WTC11 (cell line): ENCODE data around the gene ACSF3. TPM values are rescaled to one million over a fixed set of nuclear protein-coding genes. Genes with fewer than 3 reads are reported as not detected.

Experiments used
- ATAC-seq: fragments of 200-7000 bp; cut with Tn5 transposase; 2 replicates; pipeline ENCODE4 v1.10.0; 2021; ENCODE audit warnings: mild to moderate bottlenecking, moderate library complexity
- CTCF ChIA-PET: fragments of 300-600 bp; sonication (Branson Sonifier 250); formaldehyde crosslinking; loops from one replicate; lab custom pipeline; 2021; ENCODE audit warnings: antibody characterized with exemption; lab: Charles Lee
- POLR2A ChIA-PET: fragments of 350-600 bp; sonication (Branson Sonifier 250); formaldehyde crosslinking; loops from one replicate; lab custom pipeline; 2021; ENCODE audit warnings: antibody characterized with exemption; lab: Charles Lee
- DNase-seq: peaks from one replicate; pipeline ENCODE4 v3.0.0; 2021; ENCODE audit warnings: low spot score
- H3K27ac Mint-ChIP-seq: 2 replicates; pipeline ENCODE4 v1.8.0; 2021; ENCODE audit warnings: mixed read lengths
- H3K27me3 Mint-ChIP-seq: 2 replicates; pipeline ENCODE4 v1.8.0; 2021; ENCODE audit warnings: low read depth, mild to moderate bottlenecking, moderate library complexity, mixed read lengths
- H3K36me3 Mint-ChIP-seq: 2 replicates; pipeline ENCODE4 v1.8.0; 2021; ENCODE audit warnings: mixed read lengths
- H3K4me1 Mint-ChIP-seq: 2 replicates; pipeline ENCODE4 v1.8.0; 2022; ENCODE audit warnings: mixed read lengths
- H3K4me3 Mint-ChIP-seq: 2 replicates; pipeline ENCODE4 v1.8.0; 2021; ENCODE audit warnings: mild to moderate bottlenecking, moderate library complexity, mixed read lengths
- H3K9me3 Mint-ChIP-seq: 2 replicates; pipeline ENCODE4 v1.8.0; 2021; ENCODE audit warnings: mixed read lengths
- ATF1 ChIP-seq: sonication (generic); formaldehyde crosslinking; IDR thresholded peaks from 2 replicates; pipeline ENCODE4 v1.8.1; 2023; ENCODE audit warnings: mild to moderate bottlenecking, moderate library complexity, missing genetic modification reagents
- CREM ChIP-seq: sonication (generic); formaldehyde crosslinking; IDR thresholded peaks from 2 replicates; pipeline ENCODE4 v1.8.1; 2022; ENCODE audit warnings: mild to moderate bottlenecking, missing genetic modification reagents, moderate library complexity
- FOXJ3 ChIP-seq: sonication (generic); formaldehyde crosslinking; IDR thresholded peaks from 2 replicates; pipeline ENCODE4 v1.9.0; 2021; ENCODE audit warnings: missing genetic modification reagents, mild to moderate bottlenecking, borderline replicate concordance
- GABPB1 ChIP-seq: sonication (generic); formaldehyde crosslinking; IDR thresholded peaks from 2 replicates; pipeline ENCODE4 v1.8.1; 2023; ENCODE audit warnings: mild to moderate bottlenecking, missing genetic modification reagents
- GTF2I ChIP-seq: fragments of 250-450 bp; sonication (Bioruptor Pico); conservative IDR thresholded peaks from 2 replicates; pipeline ENCODE4 v1.4.0; 2021; ENCODE audit warnings: mild to moderate bottlenecking
- ZNF121 ChIP-seq: sonication (generic); formaldehyde crosslinking; IDR thresholded peaks from 2 replicates; pipeline ENCODE4 v1.8.0; 2023; ENCODE audit warnings: missing genetic modification reagents
- ZNF416 ChIP-seq: fragments of 250-450 bp; sonication (Bioruptor Pico); IDR thresholded peaks from 2 replicates; pipeline ENCODE4 v1.9.0; 2021; ENCODE audit warnings: mild to moderate bottlenecking, inconsistent platforms
- ZNF423 ChIP-seq: fragments of 250-450 bp; sonication (Bioruptor Pico); IDR thresholded peaks from 2 replicates; pipeline ENCODE4 v2.1.2; 2022; ENCODE audit warnings: mild to moderate bottlenecking, moderate library complexity
- total RNA-seq: library from RNA; stranded (reverse); gene quantifications from 3 replicates; pipeline ENCODE4 v1.2.3, GENCODE V29; 2021
- TF ChIP-seq, protein P1 (sequence below): sonication (generic); formaldehyde crosslinking; IDR thresholded peaks from 2 replicates; pipeline ENCODE4 v1.8.1; 2023; ENCODE audit warnings: mild to moderate bottlenecking, missing genetic modification reagents, moderate library complexity
- TF ChIP-seq, protein P2 (sequence below): sonication (generic); formaldehyde crosslinking; IDR thresholded peaks from 2 replicates; pipeline ENCODE4 v1.8.0; 2023; ENCODE audit warnings: mild to moderate bottlenecking, missing genetic modification reagents
- TF ChIP-seq, protein P3 (sequence below): sonication (generic); formaldehyde crosslinking; conservative IDR thresholded peaks from 2 replicates; pipeline ENCODE4 v1.8.1; 2023; ENCODE audit warnings: mild to moderate bottlenecking, low read depth, missing genetic modification reagents, moderate library complexity
- TF ChIP-seq, protein P4 (sequence below): fragments of 250-450 bp; sonication (Bioruptor Pico); IDR thresholded peaks from 2 replicates; pipeline ENCODE4 v1.9.0; 2021; ENCODE audit warnings: mild to moderate bottlenecking
- TF ChIP-seq, protein P5 (sequence below): sonication (generic); formaldehyde crosslinking; IDR thresholded peaks from 2 replicates; pipeline ENCODE4 v1.8.1; 2022; ENCODE audit warnings: low read depth, mild to moderate bottlenecking, moderate library complexity, missing genetic modification reagents, borderline replicate concordance

Gene ACSF3
- total RNA-seq, 1 experiment from 2014 or later = 22.9 TPM

DNA sequence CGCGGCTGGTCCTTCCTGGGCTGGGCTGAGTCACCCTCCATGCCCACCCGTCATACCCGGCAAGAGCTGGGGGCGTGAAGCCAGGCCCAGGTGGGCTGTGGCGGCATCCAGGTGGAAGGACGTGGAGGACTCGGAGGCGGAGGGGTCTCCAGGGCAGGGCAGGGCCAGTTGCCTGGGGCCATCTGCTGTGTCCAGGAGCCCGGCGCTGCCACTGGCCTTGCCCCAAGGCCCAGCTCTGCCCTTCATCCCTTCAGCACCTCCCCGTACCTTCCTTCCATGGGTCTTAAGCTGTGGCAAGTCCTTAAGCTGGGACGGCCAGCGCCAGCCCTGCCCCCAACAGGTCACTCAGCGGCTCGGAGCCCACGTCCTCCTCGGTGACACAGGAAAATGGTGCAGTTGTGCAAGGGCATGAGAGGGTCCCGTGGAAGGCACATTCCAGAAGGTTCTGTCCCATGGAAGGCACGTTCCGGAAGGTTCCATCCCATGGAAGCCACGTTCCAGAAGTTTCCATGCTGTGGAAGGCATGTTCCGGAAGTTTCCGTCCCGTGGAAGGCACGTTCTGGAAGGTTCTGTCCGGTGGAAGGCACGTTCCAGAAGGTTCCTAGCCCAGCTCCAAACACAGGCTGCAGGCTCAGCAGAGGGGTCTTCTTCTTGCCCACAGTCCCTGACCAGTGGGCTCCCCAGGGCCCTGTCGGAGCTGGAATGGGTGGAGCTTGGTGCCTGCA is 67.5 kb downstream of the ACSF3 start (continued):
- TF ChIP-seq, protein P1, sequence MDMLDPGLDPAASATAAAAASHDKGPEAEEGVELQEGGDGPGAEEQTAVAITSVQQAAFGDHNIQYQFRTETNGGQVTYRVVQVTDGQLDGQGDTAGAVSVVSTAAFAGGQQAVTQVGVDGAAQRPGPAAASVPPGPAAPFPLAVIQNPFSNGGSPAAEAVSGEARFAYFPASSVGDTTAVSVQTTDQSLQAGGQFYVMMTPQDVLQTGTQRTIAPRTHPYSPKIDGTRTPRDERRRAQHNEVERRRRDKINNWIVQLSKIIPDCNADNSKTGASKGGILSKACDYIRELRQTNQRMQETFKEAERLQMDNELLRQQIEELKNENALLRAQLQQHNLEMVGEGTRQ = no peak
- no peak for TF ChIP-seq ATF1 (CRISPR knock-in tag)
- no peak for TF ChIP-seq GTF2I (CRISPR knock-in tag)
- no peak for TF ChIP-seq ZNF416 (CRISPR knock-in tag)
- TF ChIP-seq, protein P2, sequence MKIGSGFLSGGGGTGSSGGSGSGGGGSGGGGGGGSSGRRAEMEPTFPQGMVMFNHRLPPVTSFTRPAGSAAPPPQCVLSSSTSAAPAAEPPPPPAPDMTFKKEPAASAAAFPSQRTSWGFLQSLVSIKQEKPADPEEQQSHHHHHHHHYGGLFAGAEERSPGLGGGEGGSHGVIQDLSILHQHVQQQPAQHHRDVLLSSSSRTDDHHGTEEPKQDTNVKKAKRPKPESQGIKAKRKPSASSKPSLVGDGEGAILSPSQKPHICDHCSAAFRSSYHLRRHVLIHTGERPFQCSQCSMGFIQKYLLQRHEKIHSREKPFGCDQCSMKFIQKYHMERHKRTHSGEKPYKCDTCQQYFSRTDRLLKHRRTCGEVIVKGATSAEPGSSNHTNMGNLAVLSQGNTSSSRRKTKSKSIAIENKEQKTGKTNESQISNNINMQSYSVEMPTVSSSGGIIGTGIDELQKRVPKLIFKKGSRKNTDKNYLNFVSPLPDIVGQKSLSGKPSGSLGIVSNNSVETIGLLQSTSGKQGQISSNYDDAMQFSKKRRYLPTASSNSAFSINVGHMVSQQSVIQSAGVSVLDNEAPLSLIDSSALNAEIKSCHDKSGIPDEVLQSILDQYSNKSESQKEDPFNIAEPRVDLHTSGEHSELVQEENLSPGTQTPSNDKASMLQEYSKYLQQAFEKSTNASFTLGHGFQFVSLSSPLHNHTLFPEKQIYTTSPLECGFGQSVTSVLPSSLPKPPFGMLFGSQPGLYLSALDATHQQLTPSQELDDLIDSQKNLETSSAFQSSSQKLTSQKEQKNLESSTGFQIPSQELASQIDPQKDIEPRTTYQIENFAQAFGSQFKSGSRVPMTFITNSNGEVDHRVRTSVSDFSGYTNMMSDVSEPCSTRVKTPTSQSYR (CRISPR knock-in tag) = no peak
- TF ChIP-seq, protein P3, sequence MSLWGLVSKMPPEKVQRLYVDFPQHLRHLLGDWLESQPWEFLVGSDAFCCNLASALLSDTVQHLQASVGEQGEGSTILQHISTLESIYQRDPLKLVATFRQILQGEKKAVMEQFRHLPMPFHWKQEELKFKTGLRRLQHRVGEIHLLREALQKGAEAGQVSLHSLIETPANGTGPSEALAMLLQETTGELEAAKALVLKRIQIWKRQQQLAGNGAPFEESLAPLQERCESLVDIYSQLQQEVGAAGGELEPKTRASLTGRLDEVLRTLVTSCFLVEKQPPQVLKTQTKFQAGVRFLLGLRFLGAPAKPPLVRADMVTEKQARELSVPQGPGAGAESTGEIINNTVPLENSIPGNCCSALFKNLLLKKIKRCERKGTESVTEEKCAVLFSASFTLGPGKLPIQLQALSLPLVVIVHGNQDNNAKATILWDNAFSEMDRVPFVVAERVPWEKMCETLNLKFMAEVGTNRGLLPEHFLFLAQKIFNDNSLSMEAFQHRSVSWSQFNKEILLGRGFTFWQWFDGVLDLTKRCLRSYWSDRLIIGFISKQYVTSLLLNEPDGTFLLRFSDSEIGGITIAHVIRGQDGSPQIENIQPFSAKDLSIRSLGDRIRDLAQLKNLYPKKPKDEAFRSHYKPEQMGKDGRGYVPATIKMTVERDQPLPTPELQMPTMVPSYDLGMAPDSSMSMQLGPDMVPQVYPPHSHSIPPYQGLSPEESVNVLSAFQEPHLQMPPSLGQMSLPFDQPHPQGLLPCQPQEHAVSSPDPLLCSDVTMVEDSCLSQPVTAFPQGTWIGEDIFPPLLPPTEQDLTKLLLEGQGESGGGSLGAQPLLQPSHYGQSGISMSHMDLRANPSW (CRISPR knock-in tag) = no peak
- TF ChIP-seq, protein P4, sequence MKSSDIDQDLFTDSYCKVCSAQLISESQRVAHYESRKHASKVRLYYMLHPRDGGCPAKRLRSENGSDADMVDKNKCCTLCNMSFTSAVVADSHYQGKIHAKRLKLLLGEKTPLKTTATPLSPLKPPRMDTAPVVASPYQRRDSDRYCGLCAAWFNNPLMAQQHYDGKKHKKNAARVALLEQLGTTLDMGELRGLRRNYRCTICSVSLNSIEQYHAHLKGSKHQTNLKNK (CRISPR knock-in tag) = no peak
- TF ChIP-seq GABPB1 (CRISPR knock-in tag) = no peak
- TF ChIP-seq ZNF423 (CRISPR knock-in tag) = no peak

DNA sequence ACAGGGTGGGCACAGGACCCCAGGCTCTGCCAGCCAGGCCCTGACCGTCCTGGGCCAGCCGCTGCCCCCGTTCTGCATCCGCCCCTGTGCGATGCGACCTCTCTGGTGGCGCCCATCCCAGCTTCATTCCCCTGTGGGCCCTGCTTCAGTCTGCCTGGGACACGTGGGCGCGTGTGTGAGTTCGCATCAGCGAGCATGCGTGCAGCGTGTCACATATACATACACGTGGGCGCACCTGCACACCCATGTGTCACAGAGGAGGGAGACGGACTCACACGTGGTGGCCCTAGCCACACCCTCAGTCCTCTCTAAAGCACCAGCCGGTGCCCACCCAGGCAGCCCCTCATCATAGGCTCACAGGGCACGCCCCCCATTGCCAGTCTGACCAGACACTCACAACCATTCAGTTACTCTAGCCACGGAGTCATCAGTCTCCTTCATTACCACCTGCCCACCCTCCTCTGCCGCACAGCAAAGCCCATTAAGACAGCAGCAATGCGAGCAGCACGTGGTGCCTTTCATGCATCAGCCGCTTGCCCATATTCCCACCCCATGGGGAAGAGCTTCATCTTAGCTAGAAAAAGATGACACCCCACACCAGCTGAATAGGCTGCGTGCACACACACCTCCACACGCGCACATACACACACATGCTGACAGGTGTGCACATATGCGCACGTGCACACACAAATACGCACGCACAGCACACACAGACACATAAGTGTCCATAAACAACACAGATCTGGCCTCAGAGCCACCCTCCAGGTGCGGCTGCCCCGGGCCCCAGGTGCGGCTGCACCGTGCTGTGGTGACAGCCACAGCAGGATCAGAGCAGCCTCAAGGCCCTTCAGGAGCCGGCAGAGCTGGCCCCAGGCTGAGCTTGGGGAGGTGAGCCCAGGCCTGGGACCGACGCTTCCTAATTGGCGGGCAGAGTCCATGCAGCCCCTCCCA is 68.4 kb downstream of the ACSF3 start:
- Mint-ChIP-seq H3K4me3 (no peak overlapping the region), H3K9me3 (peaks cover 17% of the 10 kb centered on the region)
- POLR2A ChIA-PET = no interaction called here
- CTCF ChIA-PET = interaction anchor here (1.5 kb wide), 1 partner anchor 424 kb away, joined by 4 read pairs; no protein-coding TSS in a partner anchor
- ATAC-seq = no peak
- no peak for DNase-seq
- TF ChIP-seq ZNF121 (no peak), FOXJ3 (CRISPR knock-in tag) (no peak), ZNF423 (CRISPR knock-in tag) (no peak), CREM (CRISPR knock-in tag) (no peak)
- TF ChIP-seq, protein P2 (CRISPR knock-in tag) = no peak
- TF ChIP-seq, protein P5, sequence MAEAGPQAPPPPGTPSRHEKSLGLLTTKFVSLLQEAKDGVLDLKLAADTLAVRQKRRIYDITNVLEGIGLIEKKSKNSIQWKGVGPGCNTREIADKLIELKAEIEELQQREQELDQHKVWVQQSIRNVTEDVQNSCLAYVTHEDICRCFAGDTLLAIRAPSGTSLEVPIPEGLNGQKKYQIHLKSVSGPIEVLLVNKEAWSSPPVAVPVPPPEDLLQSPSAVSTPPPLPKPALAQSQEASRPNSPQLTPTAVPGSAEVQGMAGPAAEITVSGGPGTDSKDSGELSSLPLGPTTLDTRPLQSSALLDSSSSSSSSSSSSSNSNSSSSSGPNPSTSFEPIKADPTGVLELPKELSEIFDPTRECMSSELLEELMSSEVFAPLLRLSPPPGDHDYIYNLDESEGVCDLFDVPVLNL (CRISPR knock-in tag) = no peak
- TF ChIP-seq, all 79 proteins: peak for 0
- Mint-ChIP-seq H3K4me1 (no peaks in the 10 kb centered on the region), H3K36me3 (peaks cover 6% of the 10 kb centered on the region; the same call in 1 of the 2 replicates), H3K27ac (no peak overlapping the region; the same call in 1 of the 2 replicates), H3K27me3 (peaks cover 5% of the 10 kb centered on the region)
